B cell (primary cell): ENCODE measurements around the gene SRGAP1.

Experiments used
- CTCF ChIP-seq: fragments of 200-600 bp; IDR thresholded peaks from one replicate; pipeline ENCODE4 v1.8.0; 2022; ENCODE audit warnings: antibody characterized with exemption, mild to moderate bottlenecking
- EZH2 ChIP-seq: IDR thresholded peaks from 2 replicates; pipeline ENCODE4 v1.6.1; 2012; ENCODE audit warnings: borderline replicate concordance, low read depth, mild to moderate bottlenecking, moderate library complexity, low read length; ENCODE audit not compliant: insufficient read depth, poor library complexity, severe bottlenecking

DNA sequence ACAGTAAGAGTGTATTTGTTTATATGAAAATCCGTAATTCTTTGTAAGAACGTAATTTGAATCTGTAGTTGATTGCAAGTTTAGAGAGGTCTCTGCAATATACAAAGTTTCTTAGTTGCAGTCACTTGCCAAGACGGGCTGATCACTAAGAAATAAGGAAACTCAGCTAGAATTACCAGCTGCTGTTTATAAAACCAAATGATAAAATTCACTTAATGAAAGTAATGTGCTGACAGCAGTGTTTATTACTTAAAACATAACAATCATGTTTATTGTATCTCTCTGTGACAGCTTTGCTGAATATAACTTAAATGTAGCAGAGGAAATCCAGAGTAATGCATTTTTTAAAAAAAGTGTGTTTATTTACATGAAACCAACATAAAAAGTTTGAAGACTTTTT, 31.2 kb downstream of the SRGAP1 start:
- TF ChIP-seq CTCF (no peak), EZH2 (no peak)
